Measurements from ENCODE around the gene CGB8.

DNA sequence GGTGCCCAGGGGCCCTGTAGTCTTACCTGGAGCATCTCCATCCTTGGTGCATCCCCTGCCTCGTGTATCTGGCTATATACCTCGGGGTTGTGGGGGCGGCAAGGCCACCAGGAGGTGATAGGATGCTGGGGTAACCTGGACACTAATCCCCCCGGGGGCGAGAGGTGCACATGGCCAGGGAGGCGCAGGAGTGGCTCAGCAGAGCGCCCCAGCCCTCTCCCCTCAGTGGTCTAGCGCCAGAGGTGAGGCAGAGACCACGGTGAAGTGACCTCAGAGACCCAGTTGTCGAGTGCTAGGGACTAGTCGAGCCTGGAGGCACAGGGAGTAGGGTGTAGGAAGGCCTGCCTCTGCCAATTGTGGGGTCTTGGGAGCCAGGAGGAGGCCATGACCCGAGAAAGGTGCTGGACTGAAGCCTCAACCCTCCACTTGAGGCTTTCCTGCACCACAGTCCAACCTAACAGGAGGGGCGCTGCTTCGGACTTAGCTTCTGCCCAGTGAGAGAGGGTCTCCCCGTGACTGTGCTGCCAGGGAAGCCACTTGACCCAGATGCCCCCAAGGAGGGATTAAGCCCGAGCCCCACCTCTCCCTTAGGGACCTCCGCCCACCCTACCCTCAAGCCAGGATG, 31.8 kb downstream of the CGB8 start, which contains the start of gene LHB:
- TF ChIP-seq, protein P1, sequence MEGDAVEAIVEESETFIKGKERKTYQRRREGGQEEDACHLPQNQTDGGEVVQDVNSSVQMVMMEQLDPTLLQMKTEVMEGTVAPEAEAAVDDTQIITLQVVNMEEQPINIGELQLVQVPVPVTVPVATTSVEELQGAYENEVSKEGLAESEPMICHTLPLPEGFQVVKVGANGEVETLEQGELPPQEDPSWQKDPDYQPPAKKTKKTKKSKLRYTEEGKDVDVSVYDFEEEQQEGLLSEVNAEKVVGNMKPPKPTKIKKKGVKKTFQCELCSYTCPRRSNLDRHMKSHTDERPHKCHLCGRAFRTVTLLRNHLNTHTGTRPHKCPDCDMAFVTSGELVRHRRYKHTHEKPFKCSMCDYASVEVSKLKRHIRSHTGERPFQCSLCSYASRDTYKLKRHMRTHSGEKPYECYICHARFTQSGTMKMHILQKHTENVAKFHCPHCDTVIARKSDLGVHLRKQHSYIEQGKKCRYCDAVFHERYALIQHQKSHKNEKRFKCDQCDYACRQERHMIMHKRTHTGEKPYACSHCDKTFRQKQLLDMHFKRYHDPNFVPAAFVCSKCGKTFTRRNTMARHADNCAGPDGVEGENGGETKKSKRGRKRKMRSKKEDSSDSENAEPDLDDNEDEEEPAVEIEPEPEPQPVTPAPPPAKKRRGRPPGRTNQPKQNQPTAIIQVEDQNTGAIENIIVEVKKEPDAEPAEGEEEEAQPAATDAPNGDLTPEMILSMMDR (IDR thresholded peaks at IDR 0.05; ENCODE audit: borderline replicate concordance, extremely low read depth, low read length, poor library complexity, severe bottlenecking) = no peak
- TF ChIP-seq EZH2 (IDR thresholded peaks at IDR 0.05; ENCODE audit: borderline replicate concordance, low read depth, low read length, severe bottlenecking) = no peak
